GM10266 (cell line): ENCODE measurements around the gene ARMH2.
"Not testable (repeated sequence)": the region's sequence is repeated elsewhere in the genome, so short reads cannot be mapped to it uniquely, and the experiment has no call there.

ENCODE experiments used
- DNase-seq: peaks from one replicate; pipeline ENCODE4 v3.0.0; 2012; ENCODE audit errors: extremely low spot score
- TF ChIP-seq, protein P1 (sequence below): IDR thresholded peaks from 2 replicates; pipeline ENCODE4 v1.5.1; 2012; ENCODE audit warnings: mild to moderate bottlenecking, low read depth; ENCODE audit not compliant: control insufficient read depth, insufficient read depth; ENCODE audit errors: missing control alignments

The ARMH2 gene

DNA sequence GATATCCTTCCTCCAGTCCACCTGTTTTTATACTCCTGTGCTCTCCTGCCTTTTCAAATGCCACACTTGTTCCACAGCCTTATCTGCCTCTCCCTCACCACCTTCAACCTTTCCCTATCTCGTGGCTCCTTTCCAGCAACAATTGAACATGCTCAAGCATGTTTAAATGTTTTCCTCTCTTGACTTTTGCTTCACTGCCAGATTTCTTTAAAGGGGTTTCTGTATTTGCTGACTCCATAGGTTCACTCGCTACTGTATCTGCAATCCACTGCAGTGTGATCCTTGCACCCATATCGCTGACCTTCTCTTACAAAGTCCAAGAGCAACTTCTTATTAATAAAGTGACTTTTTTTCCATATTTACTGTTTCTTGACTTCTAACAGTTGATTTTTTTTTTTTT is 35.1 kb downstream of the ARMH2 start:
- DNase-seq: no peak
- TF ChIP-seq, protein P1, sequence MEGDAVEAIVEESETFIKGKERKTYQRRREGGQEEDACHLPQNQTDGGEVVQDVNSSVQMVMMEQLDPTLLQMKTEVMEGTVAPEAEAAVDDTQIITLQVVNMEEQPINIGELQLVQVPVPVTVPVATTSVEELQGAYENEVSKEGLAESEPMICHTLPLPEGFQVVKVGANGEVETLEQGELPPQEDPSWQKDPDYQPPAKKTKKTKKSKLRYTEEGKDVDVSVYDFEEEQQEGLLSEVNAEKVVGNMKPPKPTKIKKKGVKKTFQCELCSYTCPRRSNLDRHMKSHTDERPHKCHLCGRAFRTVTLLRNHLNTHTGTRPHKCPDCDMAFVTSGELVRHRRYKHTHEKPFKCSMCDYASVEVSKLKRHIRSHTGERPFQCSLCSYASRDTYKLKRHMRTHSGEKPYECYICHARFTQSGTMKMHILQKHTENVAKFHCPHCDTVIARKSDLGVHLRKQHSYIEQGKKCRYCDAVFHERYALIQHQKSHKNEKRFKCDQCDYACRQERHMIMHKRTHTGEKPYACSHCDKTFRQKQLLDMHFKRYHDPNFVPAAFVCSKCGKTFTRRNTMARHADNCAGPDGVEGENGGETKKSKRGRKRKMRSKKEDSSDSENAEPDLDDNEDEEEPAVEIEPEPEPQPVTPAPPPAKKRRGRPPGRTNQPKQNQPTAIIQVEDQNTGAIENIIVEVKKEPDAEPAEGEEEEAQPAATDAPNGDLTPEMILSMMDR: no peak

DNA sequence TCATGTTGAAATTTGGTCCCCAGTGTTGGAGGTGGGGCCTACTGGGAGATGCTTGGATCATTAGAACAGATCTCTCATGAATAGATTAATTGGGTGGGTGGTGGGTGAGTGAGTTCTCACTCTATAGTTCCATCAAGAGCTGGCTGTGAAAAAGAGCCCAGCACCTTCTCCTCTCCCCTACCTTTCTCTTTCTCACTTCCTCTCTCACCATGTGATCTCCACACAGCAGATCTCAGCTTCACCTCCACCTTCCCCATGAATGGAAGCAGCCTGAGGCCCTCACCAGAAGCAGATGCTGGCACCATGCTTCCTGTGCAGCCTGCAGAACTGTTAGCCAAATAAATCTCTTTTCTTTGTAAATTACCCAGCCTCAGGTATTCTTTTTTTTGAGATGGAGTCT is 36.9 kb downstream of the ARMH2 start:
- DNase-seq: no peak
- TF ChIP-seq, protein P1: no peak

DNA sequence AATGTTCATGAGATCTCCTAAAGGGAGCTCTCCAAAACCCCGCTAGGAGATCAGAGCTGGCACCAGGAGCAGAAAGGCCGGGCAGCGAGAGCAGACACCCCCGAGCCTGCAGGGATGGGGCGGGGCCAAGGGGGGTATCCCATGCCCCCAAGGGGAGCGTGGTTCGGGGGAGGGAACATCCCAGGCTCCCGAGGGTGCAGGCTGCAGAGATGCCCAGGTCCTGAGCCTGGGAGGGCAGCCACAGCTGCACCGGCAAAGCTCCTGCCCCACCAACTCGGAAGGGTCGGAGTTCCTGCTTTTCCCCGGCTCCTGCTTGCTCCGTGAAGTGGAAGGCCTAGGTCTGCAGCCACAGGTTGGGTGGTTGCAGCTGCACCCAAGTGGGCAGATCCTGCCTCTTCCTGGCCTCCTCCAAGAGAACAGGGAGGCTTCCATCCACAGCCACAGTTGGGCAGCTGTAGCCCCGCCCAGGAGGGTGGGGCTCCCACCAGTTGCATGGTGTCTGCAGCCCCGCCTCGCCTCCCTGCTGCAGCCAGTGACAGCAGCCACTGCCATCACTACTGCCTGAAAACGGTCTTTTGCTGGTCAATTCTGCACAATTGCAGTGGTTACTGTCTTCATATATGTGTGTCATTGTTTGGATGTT is 37.4 kb downstream of the ARMH2 start:
- no peak for DNase-seq
- TF ChIP-seq, protein P1: no peak

DNA sequence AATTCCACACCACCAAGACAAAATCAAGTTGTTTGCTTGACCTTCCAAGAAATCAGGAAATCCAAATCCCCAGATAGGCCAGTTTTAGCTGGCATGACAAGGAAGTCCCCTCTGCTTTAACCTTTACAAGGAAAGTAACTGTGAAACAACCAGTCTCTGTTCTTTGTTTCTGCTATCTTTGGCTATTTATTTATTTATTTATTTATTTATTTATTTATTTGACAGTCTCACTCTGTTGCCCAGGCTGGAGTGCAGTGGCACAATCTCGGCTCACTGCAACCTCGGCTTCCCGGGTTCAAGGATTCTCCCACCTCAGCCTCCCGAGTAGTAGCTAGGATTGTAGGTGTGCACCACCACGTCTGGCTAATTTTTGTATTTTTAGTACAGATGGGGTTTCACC is 38.5 kb downstream of the ARMH2 start:
- no peak for DNase-seq

DNA sequence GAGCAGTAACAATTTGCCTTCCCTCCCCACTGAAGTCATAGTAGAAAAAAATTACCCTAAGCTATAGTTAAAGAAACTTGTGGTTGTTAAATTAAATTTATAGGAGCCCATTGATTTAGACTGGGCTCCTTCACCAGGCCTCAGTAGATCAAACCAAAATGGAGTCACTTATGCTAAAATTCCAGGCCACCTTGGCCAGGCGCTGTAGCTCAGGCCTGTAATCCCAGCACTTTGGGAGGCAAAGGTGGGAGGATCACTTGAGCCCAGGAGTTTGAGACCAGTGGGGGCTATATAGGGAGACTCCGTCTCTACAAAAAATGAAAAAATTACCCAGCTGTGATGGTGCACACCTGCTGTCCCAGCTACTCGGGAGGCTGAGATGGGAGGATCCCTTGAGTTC is 39.0 kb downstream of the ARMH2 start:
- DNase-seq: no peak
- TF ChIP-seq, protein P1: no peak

More for the DNA sequence above, 38.5 kb downstream of the ARMH2 start:
- TF ChIP-seq, protein P1: no peak

DNA sequence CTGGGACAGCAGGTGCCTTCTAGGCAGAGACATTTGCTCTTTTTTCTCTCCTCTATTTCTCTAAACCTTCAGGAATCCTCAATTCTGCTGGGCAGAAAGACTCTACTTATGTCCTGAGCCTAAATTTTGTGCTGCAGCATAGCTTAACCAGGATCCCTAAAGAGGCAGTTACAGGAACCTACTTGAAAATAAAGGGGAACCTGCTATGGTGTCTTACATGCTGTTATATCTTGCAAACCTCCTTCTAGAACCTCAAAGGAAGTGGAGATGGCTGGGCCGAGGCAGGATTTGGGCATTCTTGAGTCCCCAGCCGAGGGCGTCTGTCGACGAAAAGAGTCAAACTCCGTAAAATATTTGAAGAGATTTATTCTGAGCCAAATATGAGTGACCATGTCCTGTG is 41.1 kb downstream of the ARMH2 start:
- TF ChIP-seq, protein P1: no peak
- DNase-seq: no peak

DNA sequence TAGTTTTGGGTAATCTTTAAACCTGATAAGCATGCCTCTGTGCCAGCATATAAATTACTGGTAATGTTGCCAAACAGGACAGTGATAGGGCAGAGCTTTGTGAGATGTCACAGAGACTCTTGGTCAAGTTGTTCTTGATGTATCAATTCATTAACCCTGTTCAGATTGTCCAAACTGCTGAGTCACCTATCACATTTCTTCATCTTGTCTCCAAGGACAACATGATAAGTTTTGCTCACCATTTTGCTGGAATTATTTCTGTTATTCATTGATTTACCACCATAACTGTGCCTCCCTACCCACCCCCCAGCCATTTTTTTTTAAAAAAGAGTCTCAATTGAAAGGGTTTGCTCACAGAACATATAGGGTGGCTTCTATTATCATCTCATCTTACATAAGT is 43.4 kb downstream of the ARMH2 start:
- DNase-seq: no peak
- TF ChIP-seq, protein P1: no peak

DNA sequence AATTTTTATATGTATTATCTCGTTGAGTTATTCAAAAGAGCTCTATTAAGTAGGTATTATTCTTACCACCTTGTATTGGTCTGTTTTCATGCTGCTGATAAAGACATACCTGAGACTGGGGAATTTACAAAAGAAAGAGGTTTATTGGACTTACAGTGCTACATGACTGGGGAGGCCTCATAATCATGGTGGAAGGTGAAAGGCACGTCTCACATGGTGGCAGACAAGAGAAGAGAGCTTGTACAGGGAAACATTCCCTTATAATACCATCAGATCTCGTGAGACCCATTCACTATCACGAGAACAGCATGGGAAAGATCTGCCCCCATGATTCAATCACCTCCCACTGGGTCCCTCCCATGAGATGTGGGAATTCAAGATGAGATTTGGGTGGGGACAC is 44.3 kb downstream of the ARMH2 start:
- DNase-seq: not testable (repeated sequence)
